HEK293 (cell line): ENCODE data around the gene NMNAT2.

ENCODE experiments used
- CTCF ChIA-PET: fragments of 350-600 bp; formaldehyde crosslinking; extraction: SDS; loops from one replicate; lab custom pipeline; 2021; ENCODE audit warnings: antibody characterized with exemption; lab: Yijun Ruan, JAX
- POLR2A ChIA-PET: fragments of 300-600 bp; formaldehyde crosslinking; extraction: SDS; loops from one replicate; lab custom pipeline; 2020; ENCODE audit warnings: antibody characterized with exemption, inconsistent platforms; lab: Yijun Ruan, JAX
- H3K27ac ChIP-seq: fragments of 200-500 bp; sonication (Bioruptor generic); 2 replicates; pipeline ENCODE4 v1.5.1; 2014; ENCODE audit warnings: low read depth, low read length, control low read depth, inconsistent platforms; ENCODE audit errors: extremely low read depth
- H3K36me3 ChIP-seq, 2 experiments: fragments of 200-500 bp in 1 of 2; sonication (Bioruptor generic) in 1 of 2; 1 replicate in 1 of 2; 2 replicates in 1 of 2; pipeline ENCODE4 v1.5.1; 2014 to 2017; ENCODE audit warnings: inconsistent platforms in 2 of 2, low read length in 2 of 2; ENCODE audit not compliant: control insufficient read depth in 2 of 2, insufficient read depth in 1 of 2
- H3K4me1 ChIP-seq: fragments of 200-500 bp; sonication (Bioruptor generic); 2 replicates; pipeline ENCODE4 v1.5.1; 2014; ENCODE audit warnings: mild to moderate bottlenecking, low read length, inconsistent platforms; ENCODE audit not compliant: control insufficient read depth, insufficient read depth
- H3K4me3 ChIP-seq: 2 replicates; pipeline ENCODE4 v1.5.1; 2011; ENCODE audit warnings: low read depth, mild to moderate bottlenecking, control low read depth, low read length, moderate library complexity
- H3K9me3 ChIP-seq: fragments of 200-500 bp; sonication (Bioruptor generic); 2 replicates; pipeline ENCODE4 v1.5.1; 2014; ENCODE audit warnings: low read depth, low read length, inconsistent platforms; ENCODE audit not compliant: control insufficient read depth, insufficient read depth
- EGR2 ChIP-seq: fragments of 450-650 bp; formaldehyde crosslinking; IDR thresholded peaks from 2 replicates; pipeline ENCODE4 v1.5.1; 2016; ENCODE audit warnings: low read depth, missing biosample characterization, missing genetic modification characterization
- PRDM1 ChIP-seq: fragments of 450-650 bp; formaldehyde crosslinking; IDR thresholded peaks from 2 replicates; pipeline ENCODE4; 2016; ENCODE audit warnings: missing biosample characterization, missing genetic modification characterization
- PRDM4 ChIP-seq: fragments of 450-650 bp; formaldehyde crosslinking; IDR thresholded peaks from 2 replicates; pipeline ENCODE4 v1.5.1; 2017; ENCODE audit warnings: missing biosample characterization, missing genetic modification characterization
- SETDB1 ChIP-seq: IDR thresholded peaks from one replicate; pipeline ENCODE4 v1.6.1; 2017; ENCODE audit warnings: mild to moderate bottlenecking, low read length, moderate library complexity, mixed read lengths; ENCODE audit not compliant: insufficient read length
- TRIM28 ChIP-seq: IDR thresholded peaks from 2 replicates; pipeline ENCODE4 v1.6.1; 2011; ENCODE audit warnings: low read length, control low read depth, borderline replicate concordance
- YY2 ChIP-seq: fragments of 450-650 bp; formaldehyde crosslinking; IDR thresholded peaks from 2 replicates; pipeline ENCODE4 v1.5.1; 2016; ENCODE audit warnings: missing biosample characterization, missing genetic modification characterization
- ZBTB49 ChIP-seq: fragments of 450-650 bp; formaldehyde crosslinking; IDR thresholded peaks from 2 replicates; pipeline ENCODE4 v1.5.1; 2016; ENCODE audit warnings: missing biosample characterization, missing genetic modification characterization, low read depth
- ZNF239 ChIP-seq: fragments of 450-650 bp; formaldehyde crosslinking; IDR thresholded peaks from 2 replicates; pipeline ENCODE4 v1.5.1; 2016; ENCODE audit warnings: missing biosample characterization, missing genetic modification characterization
- ZNF416 ChIP-seq: fragments of 450-650 bp; formaldehyde crosslinking; IDR thresholded peaks from 2 replicates; pipeline ENCODE4 v1.5.1; 2016; ENCODE audit warnings: missing biosample characterization, missing genetic modification characterization
- ZNF600 ChIP-seq: fragments of 450-650 bp; formaldehyde crosslinking; IDR thresholded peaks from 2 replicates; pipeline ENCODE4 v1.5.1; 2016; ENCODE audit warnings: missing biosample characterization, missing genetic modification characterization
- ZNF610 ChIP-seq: fragments of 450-650 bp; formaldehyde crosslinking; IDR thresholded peaks from 2 replicates; pipeline ENCODE4 v1.5.1; 2016; ENCODE audit warnings: missing biosample characterization, missing genetic modification characterization, borderline replicate concordance
- ZNF645 ChIP-seq: fragments of 450-650 bp; formaldehyde crosslinking; IDR thresholded peaks from 2 replicates; pipeline ENCODE4; 2016; ENCODE audit warnings: missing biosample characterization, missing genetic modification characterization
- ZNF660 ChIP-seq: fragments of 450-650 bp; IDR thresholded peaks from 2 replicates; pipeline ENCODE4 v1.5.1; 2018; ENCODE audit warnings: missing biosample characterization, mild to moderate bottlenecking, missing genetic modification characterization
- ZNF670 ChIP-seq: fragments of 450-650 bp; formaldehyde crosslinking; IDR thresholded peaks from 2 replicates; pipeline ENCODE4 v1.5.1; 2016; ENCODE audit warnings: missing biosample characterization, missing genetic modification characterization, low read depth
- ZNF677 ChIP-seq: fragments of 450-650 bp; IDR thresholded peaks from 2 replicates; pipeline ENCODE4 v1.5.0; 2018; ENCODE audit warnings: missing biosample characterization, mild to moderate bottlenecking, missing genetic modification characterization, moderate library complexity
- ZNF76 ChIP-seq: fragments of 450-650 bp; formaldehyde crosslinking; IDR thresholded peaks from 2 replicates; pipeline ENCODE4; 2016; ENCODE audit warnings: low read depth, missing biosample characterization, missing genetic modification characterization, borderline replicate concordance
- ZNF837 ChIP-seq: fragments of 450-650 bp; formaldehyde crosslinking; IDR thresholded peaks from 2 replicates; pipeline ENCODE4 v1.5.1; 2016; ENCODE audit warnings: missing biosample characterization, missing genetic modification characterization
- ZNF843 ChIP-seq: fragments of 450-650 bp; formaldehyde crosslinking; IDR thresholded peaks from 2 replicates; pipeline ENCODE4 v1.5.1; 2016; ENCODE audit warnings: missing biosample characterization, missing genetic modification characterization
- ZSCAN5A ChIP-seq: fragments of 450-650 bp; formaldehyde crosslinking; IDR thresholded peaks from 2 replicates; pipeline ENCODE4 v1.5.1; 2016; ENCODE audit warnings: missing biosample characterization, missing genetic modification characterization

The NMNAT2 gene

GRCh38 chr1:183419399-183419798, 1.2 kb upstream of the NMNAT2 start:
- ChIA-PET POLR2A (no interaction called here), CTCF (interaction anchor here (0.6 kb wide), 1 partner anchor 95 kb away, joined by 3 read pairs; no protein-coding TSS in a partner anchor)
- no peaks in the 10 kb centered on the region for H3K9me3 ChIP-seq
- H3K4me1 ChIP-seq: no peaks in the 10 kb centered on the region; the same call in 1 of the 2 replicates
- TF ChIP-seq ZNF677 (tag by site-specific recombination): no peak
- peak; percentile 63 for TF ChIP-seq PRDM1 (tag by site-specific recombination)
- H3K36me3 ChIP-seq: no peaks in the 10 kb centered on the region
- H3K27ac ChIP-seq: no peak overlapping the region
- no peak overlapping the region for H3K4me3 ChIP-seq

GRCh38 chr1:183418696-183419095, 516 bp upstream of the NMNAT2 start:
- POLR2A ChIA-PET: no interaction called here
- CTCF ChIA-PET: no interaction called here
- no peaks in the 10 kb centered on the region; the same call in 1 of the 2 replicates for H3K4me1 ChIP-seq
- H3K9me3 ChIP-seq: no peaks in the 10 kb centered on the region
- H3K27ac ChIP-seq: no peak overlapping the region
- no peak for TF ChIP-seq ZNF610 (tag by site-specific recombination)
- no peak for TF ChIP-seq PRDM4 (tag by site-specific recombination)
- TF ChIP-seq EGR2 (tag by site-specific recombination): no peak
- no peak for TF ChIP-seq ZNF843 (tag by site-specific recombination)
- no peak for TF ChIP-seq ZNF416 (tag by site-specific recombination)
- no peak for TF ChIP-seq ZNF645 (tag by site-specific recombination)
- TF ChIP-seq ZSCAN5A (tag by site-specific recombination): no peak
- no peak for TF ChIP-seq ZNF670 (tag by site-specific recombination)
- TF ChIP-seq ZNF239: no peak
- TF ChIP-seq ZNF76 (tag by site-specific recombination): no peak
- no peak for TF ChIP-seq ZBTB49 (tag by site-specific recombination)
- no peak for TF ChIP-seq ZNF837
- TF ChIP-seq TRIM28: no peak
- TF ChIP-seq ZNF600 (tag by site-specific recombination): no peak
- no peak for TF ChIP-seq SETDB1
- no peak for TF ChIP-seq ZNF660
- TF ChIP-seq YY2 (tag by site-specific recombination): no peak
- H3K4me3 ChIP-seq: no peak overlapping the region
- H3K36me3 ChIP-seq: no peaks in the 10 kb centered on the region
